ENCODE measurements around the gene ERO1B.

The ERO1B gene

GRCh38 chr1:236301080-236301957, 19.6 kb upstream of the ERO1B start:
- no peak for DNase-seq (ENCODE audit: low read depth in 3 of 3, low spot score in 1 of 3)

- DNase-seq (ENCODE audit: low read depth in 3 of 3, low spot score in 1 of 3), result no peak
These were observed 15.4 kb upstream of the ERO1B start for GRCh38 chr1:236297161-236297560.

GRCh38 chr1:236292425-236292824, 10.7 kb upstream of the ERO1B start:
- no peak for DNase-seq (ENCODE audit: low read depth in 3 of 3, low spot score in 1 of 3)

- no peak for DNase-seq (ENCODE audit: low read depth in 3 of 3, low spot score in 1 of 3)
These were observed 7.9 kb upstream of the ERO1B start for GRCh38 chr1:236289492-236290131.

GRCh38 chr1:236288620-236288976, 6.8 kb upstream of the ERO1B start:
- no peak for DNase-seq (ENCODE audit: low read depth in 3 of 3, low spot score in 1 of 3)

- DNase-seq (ENCODE audit: low read depth in 3 of 3, low spot score in 1 of 3), result no peak
These were observed 6.2 kb upstream of the ERO1B start for GRCh38 chr1:236287757-236288619.

GRCh38 chr1:236287356-236287755, 5.6 kb upstream of the ERO1B start:
- DNase-seq (ENCODE audit: low read depth in 3 of 3, low spot score in 1 of 3), result no peak

GRCh38 chr1:236284291-236284721, 2.5 kb upstream of the ERO1B start:
- no peak for DNase-seq (ENCODE audit: low read depth in 3 of 3, low spot score in 1 of 3)

- DNase-seq (ENCODE audit: low read depth in 3 of 3, low spot score in 1 of 3), result no peak
These were observed 961 bp upstream of the ERO1B start for GRCh38 chr1:236282719-236283118.

- DNase-seq (ENCODE audit: low read depth in 3 of 3, low spot score in 1 of 3), result peak in 1 of 3 donors; percentile 29
These were observed 613 bp upstream of the ERO1B start for GRCh38 chr1:236282425-236282716.

GRCh38 chr1:236281198-236281653, 532 bp downstream of the ERO1B start:
- peak in 1 of 3 donors; percentile 3 for DNase-seq (ENCODE audit: low read depth in 3 of 3, low spot score in 1 of 3)

- no peak for DNase-seq (ENCODE audit: low read depth in 3 of 3, low spot score in 1 of 3)
These were observed 1.1 kb downstream of the ERO1B start for GRCh38 chr1:236280438-236281197.

- no peak for DNase-seq (ENCODE audit: low read depth in 3 of 3, low spot score in 1 of 3)
These were observed 6.2 kb downstream of the ERO1B start for GRCh38 chr1:236275586-236275985.

GRCh38 chr1:236275061-236275460, 6.7 kb downstream of the ERO1B start:
- no peak for DNase-seq (ENCODE audit: low read depth in 3 of 3, low spot score in 1 of 3)

GRCh38 chr1:236273358-236273757, 8.4 kb downstream of the ERO1B start:
- no peak for DNase-seq (ENCODE audit: low read depth in 3 of 3, low spot score in 1 of 3)

- DNase-seq (ENCODE audit: low read depth in 3 of 3, low spot score in 1 of 3), result no peak
These were observed 12.3 kb downstream of the ERO1B start for GRCh38 chr1:236269439-236269838.

GRCh38 chr1:236261898-236262297, 19.9 kb downstream of the ERO1B start:
- DNase-seq (ENCODE audit: low read depth in 3 of 3, low spot score in 1 of 3), result no peak

- no peak for DNase-seq (ENCODE audit: low read depth in 3 of 3, low spot score in 1 of 3)
These were observed 20.7 kb downstream of the ERO1B start for GRCh38 chr1:236261033-236261432.

- DNase-seq (ENCODE audit: low read depth in 3 of 3, low spot score in 1 of 3), result no peak
These were observed 22.7 kb downstream of the ERO1B start for GRCh38 chr1:236259043-236259442.

GRCh38 chr1:236258114-236258622, 23.6 kb downstream of the ERO1B start:
- DNase-seq (ENCODE audit: low read depth in 3 of 3, low spot score in 1 of 3), result no peak

- no peak for DNase-seq (ENCODE audit: low read depth in 3 of 3, low spot score in 1 of 3)
These were observed 24.5 kb downstream of the ERO1B start for GRCh38 chr1:236257216-236257615.

Measured in stimulated activated CD4-positive, alpha-beta T cell treated with anti-CD3 and anti-CD28 coated beads, TNF-alpha, amount 100 ng/mL, for 1 hour (primary cell).